OCI-LY1 (cell line): Measurements from ENCODE around the gene ST6GALNAC5.

Experiments used
- H2AFZ ChIP-seq: fragments of 200-600 bp; sonication (generic), shearing (Covaris generic); 2 replicates; pipeline ENCODE4 v1.6.0; 2014; ENCODE audit warnings: antibody characterized with exemption, mild to moderate bottlenecking, low read length
- H3F3A ChIP-seq: fragments of 200-600 bp; sonication (generic), shearing (Covaris generic); 2 replicates; pipeline ENCODE4 v1.6.0; 2014; ENCODE audit warnings: mild to moderate bottlenecking, antibody characterized with exemption, low read length, moderate library complexity; ENCODE audit not compliant: insufficient read depth
- H3K27ac ChIP-seq: fragments of 200-600 bp; sonication (generic); 2 replicates; pipeline ENCODE4 v1.5.1; 2014; ENCODE audit warnings: low read length, mixed run types, mild to moderate bottlenecking, low read depth; ENCODE audit not compliant: poor library complexity, severe bottlenecking
- H3K27me3 ChIP-seq: fragments of 200-600 bp; sonication (generic); 2 replicates; pipeline ENCODE4 v1.6.0; 2014; ENCODE audit warnings: antibody characterized with exemption, mild to moderate bottlenecking, low read length, moderate library complexity; ENCODE audit not compliant: insufficient read depth
- H3K36me3 ChIP-seq: fragments of 200-600 bp; sonication (generic); 2 replicates; pipeline ENCODE4 v1.6.1; 2014; ENCODE audit warnings: mild to moderate bottlenecking, antibody characterized with exemption, low read length, moderate library complexity, mixed read lengths; ENCODE audit not compliant: insufficient read depth
- H3K4me1 ChIP-seq: fragments of 200-600 bp; sonication (generic); 2 replicates; pipeline ENCODE4 v1.5.1; 2014; ENCODE audit warnings: mild to moderate bottlenecking, low read length, moderate library complexity; ENCODE audit not compliant: insufficient read depth, severe bottlenecking
- H3K4me2 ChIP-seq: fragments of 200-600 bp; sonication (generic), shearing (Covaris generic); 2 replicates; pipeline ENCODE4 v1.6.1; 2014; ENCODE audit warnings: low read length
- H3K4me3 ChIP-seq: fragments of 200-600 bp; sonication (generic); 2 replicates; pipeline ENCODE4 v1.5.1; 2014; ENCODE audit warnings: low read length, low read depth, mild to moderate bottlenecking, mixed read lengths; ENCODE audit not compliant: poor library complexity, severe bottlenecking
- H3K79me2 ChIP-seq: fragments of 200-600 bp; shearing (Covaris generic); 2 replicates; pipeline ENCODE4 v1.6.1; 2016; ENCODE audit warnings: mixed run types, low read length, mixed read lengths; ENCODE audit not compliant: insufficient read depth
- H3K9ac ChIP-seq: fragments of 200-600 bp; sonication (generic), shearing (Covaris generic); 2 replicates; pipeline ENCODE4 v1.6.1; 2014; ENCODE audit warnings: mild to moderate bottlenecking, low read length, mixed read lengths
- H3K9me2 ChIP-seq: fragments of 200-600 bp; sonication (generic), shearing (Covaris generic); 2 replicates; pipeline ENCODE4 v1.6.1; 2014; ENCODE audit warnings: low read depth, mild to moderate bottlenecking, low read length, mixed read lengths
- H3K9me3 ChIP-seq: fragments of 200-600 bp; shearing (Covaris generic); 2 replicates; pipeline ENCODE4 v1.6.1; 2014; ENCODE audit warnings: low read length, mixed read lengths
- H4K20me1 ChIP-seq: fragments of 200-600 bp; sonication (generic), shearing (Covaris generic); 2 replicates; pipeline ENCODE4 v1.6.0; 2016; ENCODE audit warnings: mild to moderate bottlenecking, low read length; ENCODE audit not compliant: insufficient read depth
- CTCF ChIP-seq: fragments of 200-600 bp; sonication (generic), shearing (Covaris generic); IDR thresholded peaks from 2 replicates; pipeline ENCODE4 v1.5.1; 2017; ENCODE audit warnings: mild to moderate bottlenecking, antibody characterized with exemption, low read length, moderate library complexity, mixed read lengths
- EZH2 ChIP-seq: fragments of 200-600 bp; sonication (generic), shearing (Covaris generic); IDR thresholded peaks from 2 replicates; pipeline ENCODE4 v1.8.0; 2017; ENCODE audit warnings: borderline replicate concordance, mixed run types, mild to moderate bottlenecking, antibody characterized with exemption, low read length, moderate library complexity, mixed read lengths

Gene ST6GALNAC5

DNA sequence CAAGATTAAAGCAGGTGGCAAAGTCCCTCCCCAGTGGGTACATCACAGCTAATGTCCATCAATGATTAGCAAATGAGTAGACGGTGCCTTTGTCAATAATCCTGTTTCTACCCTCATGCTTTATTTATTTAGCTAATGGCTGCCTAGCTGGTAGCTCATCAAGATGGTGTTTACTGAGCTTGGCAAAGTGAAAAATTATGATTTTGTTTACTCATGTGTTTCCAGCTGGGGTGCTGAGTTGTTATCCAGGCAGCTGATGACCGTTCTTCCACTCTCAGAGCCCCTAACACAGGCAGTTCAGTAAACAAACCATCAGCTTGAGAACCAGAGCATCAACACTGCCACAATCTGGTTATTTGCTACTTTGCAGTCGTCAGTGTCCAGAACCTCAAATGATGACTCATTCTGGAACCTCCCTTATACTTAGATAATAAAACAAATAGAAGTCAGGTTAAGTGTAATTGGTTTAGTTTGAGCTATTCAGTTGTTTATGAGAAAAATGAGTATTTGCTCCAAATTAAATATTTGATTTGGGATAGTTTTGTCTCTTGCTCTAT lies 163.9 kb downstream of the ST6GALNAC5 start:
- Histone ChIP-seq H3K27ac (no peak overlapping the region), H3K4me1 (no peaks in the 10 kb centered on the region), H3K36me3 (no peaks in the 10 kb centered on the region), H2AFZ (no peak overlapping the region), H3K4me2 (no peak overlapping the region), H4K20me1 (no peaks in the 10 kb centered on the region), H3K9me2 (no peaks in the 10 kb centered on the region), H3K79me2 (no peaks in the 10 kb centered on the region), H3F3A (no peaks in the 10 kb centered on the region), H3K4me3 (no peak overlapping the region), H3K27me3 (no peaks in the 10 kb centered on the region), H3K9me3 (no peaks in the 10 kb centered on the region), H3K9ac (no peak overlapping the region)
- TF ChIP-seq EZH2 (no peak), CTCF (no peak)

DNA sequence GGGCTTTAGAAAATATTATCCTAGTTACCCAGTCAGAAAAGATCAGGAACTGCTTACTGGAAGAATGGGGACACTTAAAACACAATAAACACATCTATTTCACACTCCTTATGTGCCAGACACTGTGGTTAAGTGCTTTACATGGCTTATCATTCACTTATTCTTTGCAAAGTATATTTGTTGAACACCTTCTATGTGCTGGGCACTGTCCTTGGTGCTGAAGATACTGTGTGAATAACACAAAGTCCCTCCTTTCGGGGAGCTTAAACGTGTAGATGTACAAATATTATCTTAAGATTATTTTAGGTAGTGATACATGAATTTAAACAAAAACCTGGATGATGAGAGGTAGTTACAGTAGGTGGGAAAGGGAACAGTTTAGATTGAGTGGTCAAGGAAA lies 169.3 kb downstream of the ST6GALNAC5 start:
- TF ChIP-seq CTCF (no peak), EZH2 (no peak)
- no peak overlapping the region for H3K27ac ChIP-seq
- no peak overlapping the region for H2AFZ ChIP-seq
- H3K36me3 ChIP-seq = no peaks in the 10 kb centered on the region
- H3K9ac ChIP-seq = no peak overlapping the region
- H3K4me3 ChIP-seq = no peak overlapping the region
- H3K9me2 ChIP-seq = no peaks in the 10 kb centered on the region
- H3K27me3 ChIP-seq = no peaks in the 10 kb centered on the region
- no peaks in the 10 kb centered on the region for H4K20me1 ChIP-seq
- H3K79me2 ChIP-seq = no peaks in the 10 kb centered on the region
- no peak overlapping the region for H3K4me2 ChIP-seq
- no peaks in the 10 kb centered on the region for H3K9me3 ChIP-seq
- no peaks in the 10 kb centered on the region for H3F3A ChIP-seq
- no peaks in the 10 kb centered on the region for H3K4me1 ChIP-seq

- no peak overlapping the region for H2AFZ ChIP-seq
- H3K79me2 ChIP-seq = no peaks in the 10 kb centered on the region
- no peak overlapping the region for H3K4me3 ChIP-seq
- H3K27ac ChIP-seq = no peak overlapping the region
- no peaks in the 10 kb centered on the region for H4K20me1 ChIP-seq
- H3K9ac ChIP-seq = no peak overlapping the region
- no peaks in the 10 kb centered on the region for H3K4me1 ChIP-seq
- H3K27me3 ChIP-seq = no peaks in the 10 kb centered on the region
- no peak overlapping the region for H3K4me2 ChIP-seq
- no peaks in the 10 kb centered on the region for H3F3A ChIP-seq
- TF ChIP-seq EZH2 (no peak), CTCF (no peak)
- H3K9me2 ChIP-seq = no peaks in the 10 kb centered on the region
- H3K9me3 ChIP-seq = no peaks in the 10 kb centered on the region
- no peaks in the 10 kb centered on the region for H3K36me3 ChIP-seq
Measured at GRCh38 chr1:77037038-77037437, 169.8 kb downstream of the ST6GALNAC5 start.
